ENCODE data around the gene KRT14. TPM values are rescaled to one million over a fixed set of nuclear protein-coding genes. Genes with fewer than 3 reads are reported as not detected.
A peak's percentile ranks its signal among the peaks of the same experiment; 100 is the strongest.
"Not testable (repeated sequence)": the region's sequence is repeated elsewhere in the genome, so short reads cannot be mapped to it uniquely, and the experiment has no call there.

The KRT14 gene
- total RNA-seq, 1 experiment from 2014 or later: not detected

DNA sequence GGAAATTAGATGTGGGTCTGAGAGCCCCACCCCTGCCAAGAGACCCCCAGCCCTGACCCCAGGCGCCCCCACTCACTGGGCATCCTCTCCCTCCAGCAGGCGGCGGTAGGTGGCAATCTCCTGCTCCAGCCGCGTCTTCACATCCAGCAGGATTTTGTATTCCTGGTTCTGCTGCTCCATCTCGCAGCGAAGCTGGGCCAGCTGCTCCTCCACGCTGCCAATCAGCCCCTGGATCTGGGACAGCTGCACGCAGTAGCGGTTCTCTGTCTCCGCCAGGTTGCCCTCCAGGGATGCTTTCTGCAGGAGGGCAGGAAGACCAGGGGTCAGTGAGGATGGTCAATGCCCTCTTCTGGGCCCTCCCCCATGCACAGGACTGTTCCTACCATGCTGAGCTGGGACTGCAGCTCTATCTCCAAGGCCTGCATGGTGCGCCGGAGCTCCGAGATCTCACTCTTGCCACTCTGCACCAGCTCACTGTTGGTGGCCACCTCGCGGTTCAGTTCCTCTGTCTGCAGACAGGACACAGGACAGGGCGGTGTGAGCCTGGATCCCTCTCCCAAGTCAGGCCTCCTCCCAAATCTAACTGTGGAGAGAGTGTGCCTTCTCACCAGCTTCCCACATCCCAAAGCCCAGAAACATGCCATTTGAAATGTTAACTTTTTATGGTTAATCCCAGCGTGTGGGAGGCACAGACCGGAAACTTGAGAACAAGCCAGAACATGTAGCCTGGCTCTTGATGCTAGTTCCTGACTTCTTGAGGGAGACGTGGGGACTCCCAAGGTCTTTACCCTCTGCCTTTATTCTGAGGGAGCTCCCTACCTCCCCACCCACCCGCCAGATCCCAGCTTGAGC lies 34.1 kb upstream of the KRT14 start:
- Mint-ChIP-seq H3K27ac (no peak overlapping the region; a peak in 1 of 7 replicates), H3K27me3 (ENCODE audit: low read depth) (no peaks in the 10 kb centered on the region; the same call in 1 of the 2 replicates), H3K36me3 (ENCODE audit: insufficient read depth in 1 of 3, low read depth in 3 of 3) (no peaks in the 10 kb centered on the region; a peak in 2 of 7 replicates), H3K9me3 (no peaks in the 10 kb centered on the region), H3K4me3 (no peak overlapping the region), H3K4me1 (peaks cover 12 to 31% of the 10 kb centered on the region in 2 experiments)
- Histone ChIP-seq H2BK120ac (ENCODE audit: low read depth, low read length, poor library complexity, severe bottlenecking) (no peak overlapping the region), H3K27me3 (ENCODE audit: insufficient read depth, low read length) (no peaks in the 10 kb centered on the region), H3K4me2 (ENCODE audit: insufficient read depth, insufficient read length, low read length) (no peak overlapping the region), H2BK12ac (ENCODE audit: insufficient read length, low read depth, low read length) (no peak overlapping the region), H4K8ac (replicated peaks; ENCODE audit: insufficient read length, low read depth, low read length) (no peak overlapping the region), H2BK5ac (ENCODE audit: insufficient read length, low read length) (no peak overlapping the region), H3K79me1 (ENCODE audit: insufficient read depth, low read depth, low read length, poor library complexity, severe bottlenecking) (no peaks in the 10 kb centered on the region), H3K79me2 (ENCODE audit: insufficient read depth, low read length) (no peaks in the 10 kb centered on the region), H3K27ac (ENCODE audit: insufficient read length, low read depth, low read length) (no peak overlapping the region), H3K4me1 (ENCODE audit: insufficient read depth, low read length) (no peaks in the 10 kb centered on the region; the same call in 1 of the 2 replicates), H3K4ac (ENCODE audit: low read depth, low read length) (no peak overlapping the region), H3T11ph (ENCODE audit: low read length) (no peak overlapping the region), H2BK15ac (ENCODE audit: low read depth, low read length) (no peak overlapping the region), H3K9me3 (ENCODE audit: control insufficient read depth, low read depth, low read length) (no peaks in the 10 kb centered on the region), H3K23ac (ENCODE audit: insufficient read length, low read depth, low read length) (no peak overlapping the region), H3K23me2 (ENCODE audit: insufficient read length, low read depth, low read length, poor library complexity, severe bottlenecking) (no peaks in the 10 kb centered on the region), H4K5ac (ENCODE audit: insufficient read length, low read depth, low read length) (no peak overlapping the region), H4K20me1 (ENCODE audit: control insufficient read depth, insufficient read depth, insufficient read length) (no peaks in the 10 kb centered on the region), H4K91ac (ENCODE audit: insufficient read length, low read depth, low read length) (no peak overlapping the region), H3K9ac (ENCODE audit: extremely low read depth, insufficient read length, low read length) (no peak overlapping the region), H2AK5ac (ENCODE audit: insufficient read length, low read length) (no peak overlapping the region), H2AFZ (ENCODE audit: low read length) (no peak overlapping the region), H3K56ac (ENCODE audit: insufficient read length, low read depth, low read length) (no peak overlapping the region), H3K14ac (ENCODE audit: insufficient read depth, low read length) (no peak overlapping the region), H2BK20ac (ENCODE audit: low read depth, low read length, poor library complexity, severe bottlenecking) (no peak overlapping the region), H3K18ac (ENCODE audit: insufficient read length, low read depth, low read length) (no peak overlapping the region)
- no peak for DNase-seq
- TF ChIP-seq, protein P1, sequence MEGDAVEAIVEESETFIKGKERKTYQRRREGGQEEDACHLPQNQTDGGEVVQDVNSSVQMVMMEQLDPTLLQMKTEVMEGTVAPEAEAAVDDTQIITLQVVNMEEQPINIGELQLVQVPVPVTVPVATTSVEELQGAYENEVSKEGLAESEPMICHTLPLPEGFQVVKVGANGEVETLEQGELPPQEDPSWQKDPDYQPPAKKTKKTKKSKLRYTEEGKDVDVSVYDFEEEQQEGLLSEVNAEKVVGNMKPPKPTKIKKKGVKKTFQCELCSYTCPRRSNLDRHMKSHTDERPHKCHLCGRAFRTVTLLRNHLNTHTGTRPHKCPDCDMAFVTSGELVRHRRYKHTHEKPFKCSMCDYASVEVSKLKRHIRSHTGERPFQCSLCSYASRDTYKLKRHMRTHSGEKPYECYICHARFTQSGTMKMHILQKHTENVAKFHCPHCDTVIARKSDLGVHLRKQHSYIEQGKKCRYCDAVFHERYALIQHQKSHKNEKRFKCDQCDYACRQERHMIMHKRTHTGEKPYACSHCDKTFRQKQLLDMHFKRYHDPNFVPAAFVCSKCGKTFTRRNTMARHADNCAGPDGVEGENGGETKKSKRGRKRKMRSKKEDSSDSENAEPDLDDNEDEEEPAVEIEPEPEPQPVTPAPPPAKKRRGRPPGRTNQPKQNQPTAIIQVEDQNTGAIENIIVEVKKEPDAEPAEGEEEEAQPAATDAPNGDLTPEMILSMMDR (conservative IDR thresholded peaks at IDR 0.05): peak; percentile 35; the same call in 2 of the 3 replicates
- WGBS (ENCODE audit: extremely low coverage, insufficient read length, low lambda C conversion rate): no CpG with 5 or more reads among the region's 21 CpGs

DNA sequence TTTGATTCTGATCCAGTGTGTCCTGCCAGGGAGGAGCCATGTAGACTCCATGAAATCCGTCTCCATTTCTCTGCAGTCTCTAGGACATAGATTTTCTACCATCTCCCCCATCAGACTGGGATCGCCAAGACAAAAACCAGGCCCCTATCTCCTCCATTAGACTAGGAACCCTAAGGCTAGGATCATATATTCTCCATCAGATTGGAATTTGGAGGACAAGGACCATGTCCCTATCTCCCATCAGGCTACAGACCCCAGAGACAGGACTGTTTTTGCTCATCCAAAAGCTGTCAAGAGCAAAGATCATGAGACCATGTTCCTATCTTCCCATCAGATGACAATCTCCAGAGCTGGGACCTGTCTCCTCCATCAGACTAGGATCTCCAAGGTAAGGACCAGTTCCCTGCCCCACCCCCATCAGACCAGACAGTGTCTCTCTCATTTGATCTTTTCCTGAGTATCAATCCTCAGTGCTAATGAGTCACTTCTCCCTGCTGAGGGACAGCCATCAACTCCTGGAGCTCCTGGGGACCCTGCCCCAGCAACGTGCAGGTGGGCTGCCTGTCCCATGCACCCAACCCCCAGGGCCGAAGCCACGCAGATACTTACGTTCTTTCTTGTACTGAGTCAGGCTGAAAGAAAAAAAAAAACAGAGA lies 33.4 kb upstream of the KRT14 start:
- not testable (repeated sequence) for H3K4me2 ChIP-seq (ENCODE audit: insufficient read depth, insufficient read length, low read length); H3K56ac ChIP-seq (ENCODE audit: insufficient read length, low read depth, low read length); H3K4me3 Mint-ChIP-seq; H2AK5ac ChIP-seq (ENCODE audit: insufficient read length, low read length); H3K23ac ChIP-seq (ENCODE audit: insufficient read length, low read depth, low read length); H2BK12ac ChIP-seq (ENCODE audit: insufficient read length, low read depth, low read length); H4K8ac ChIP-seq (replicated peaks; ENCODE audit: insufficient read length, low read depth, low read length); H3K27me3 Mint-ChIP-seq (ENCODE audit: low read depth); H4K5ac ChIP-seq (ENCODE audit: insufficient read length, low read depth, low read length); H2AFZ ChIP-seq (ENCODE audit: low read length); H2BK5ac ChIP-seq (ENCODE audit: insufficient read length, low read length); H2BK15ac ChIP-seq (ENCODE audit: low read depth, low read length); H3K9me3 ChIP-seq (ENCODE audit: control insufficient read depth, low read depth, low read length); H3K14ac ChIP-seq (ENCODE audit: insufficient read depth, low read length); DNase-seq; H3K27me3 ChIP-seq (ENCODE audit: insufficient read depth, low read length); H3K18ac ChIP-seq (ENCODE audit: insufficient read length, low read depth, low read length); H3K4me1 ChIP-seq (ENCODE audit: insufficient read depth, low read length); H3K9ac ChIP-seq (ENCODE audit: extremely low read depth, insufficient read length, low read length); H3T11ph ChIP-seq (ENCODE audit: low read length); H3K9me3 Mint-ChIP-seq; H4K91ac ChIP-seq (ENCODE audit: insufficient read length, low read depth, low read length); H3K79me1 ChIP-seq (ENCODE audit: insufficient read depth, low read depth, low read length, poor library complexity, severe bottlenecking); H2BK20ac ChIP-seq (ENCODE audit: low read depth, low read length, poor library complexity, severe bottlenecking); H2BK120ac ChIP-seq (ENCODE audit: low read depth, low read length, poor library complexity, severe bottlenecking); H4K20me1 ChIP-seq (ENCODE audit: control insufficient read depth, insufficient read depth, insufficient read length); H3K79me2 ChIP-seq (ENCODE audit: insufficient read depth, low read length); H3K36me3 Mint-ChIP-seq (ENCODE audit: insufficient read depth in 1 of 3, low read depth in 3 of 3); H3K23me2 ChIP-seq (ENCODE audit: insufficient read length, low read depth, low read length, poor library complexity, severe bottlenecking); H3K27ac ChIP-seq (ENCODE audit: insufficient read length, low read depth, low read length); H3K4ac ChIP-seq (ENCODE audit: low read depth, low read length)
- WGBS (ENCODE audit: extremely low coverage, insufficient read length, low lambda C conversion rate): no CpG with 5 or more reads among the region's 6 CpGs
- H3K27ac Mint-ChIP-seq: peak overlapping the region in 1 of 3 experiments; percentile 21; a peak in 1 of 7 replicates
- H3K4me1 Mint-ChIP-seq: peaks cover 12 to 34% of the 10 kb centered on the region in 2 experiments

All from H9 (cell line).